ENCODE results near the gene UNC5B.
A peak's percentile ranks its signal among the peaks of the same experiment; 100 is the strongest.

UNC5B gene

GRCh38 chr10:71314694-71315225, 102.4 kb downstream of the UNC5B start:
- WGBS, 2 experiments (ENCODE audit: insufficient coverage in 2 of 2): 56 to 64% methylated on average over 5 to 11 of the region's 11 CpGs

GRCh38 chr10:71316056-71316785, 103.9 kb downstream of the UNC5B start:
- no peak overlapping the region for H3K4me3 ChIP-seq (ENCODE audit: extremely low read depth, insufficient read depth, low read length, poor library complexity, severe bottlenecking)
- 67 to 83% methylated on average over 1 of the region's 3 CpGs for WGBS, 2 experiments (ENCODE audit: insufficient coverage in 2 of 2)
- no peak overlapping the region for H3K27ac ChIP-seq (ENCODE audit: low read depth, low read length, severe bottlenecking)
- H3K36me3 ChIP-seq (ENCODE audit: control insufficient read depth, insufficient read depth, low read length): no peaks in the 10 kb centered on the region
- H3K9me3 ChIP-seq (ENCODE audit: control insufficient read depth, low read length): no peaks in the 10 kb centered on the region
- no peaks in the 10 kb centered on the region for H3K4me1 ChIP-seq (ENCODE audit: control insufficient read depth, insufficient read depth, low read length, poor library complexity, severe bottlenecking)

More at GRCh38 chr10:71314694-71315225, 102.4 kb downstream of the UNC5B start:
- Histone ChIP-seq H3K36me3 (ENCODE audit: control insufficient read depth, insufficient read depth, low read length) (no peaks in the 10 kb centered on the region), H3K4me1 (ENCODE audit: control insufficient read depth, insufficient read depth, low read length, poor library complexity, severe bottlenecking) (no peaks in the 10 kb centered on the region), H3K4me3 (ENCODE audit: extremely low read depth, insufficient read depth, low read length, poor library complexity, severe bottlenecking) (no peak overlapping the region), H3K9me3 (ENCODE audit: control insufficient read depth, low read length) (no peaks in the 10 kb centered on the region), H3K27ac (ENCODE audit: low read depth, low read length, severe bottlenecking) (no peak overlapping the region)

- no peak overlapping the region for H3K4me3 ChIP-seq (ENCODE audit: extremely low read depth, insufficient read depth, low read length, poor library complexity, severe bottlenecking)
- no peak overlapping the region for H3K27ac ChIP-seq (ENCODE audit: low read depth, low read length, severe bottlenecking)
- H3K4me1 ChIP-seq (ENCODE audit: control insufficient read depth, insufficient read depth, low read length, poor library complexity, severe bottlenecking): no peaks in the 10 kb centered on the region
- H3K36me3 ChIP-seq (ENCODE audit: control insufficient read depth, insufficient read depth, low read length): no peaks in the 10 kb centered on the region
- no peaks in the 10 kb centered on the region for H3K9me3 ChIP-seq (ENCODE audit: control insufficient read depth, low read length)
- WGBS, 2 experiments (ENCODE audit: insufficient coverage in 2 of 2): 75 to 88% methylated on average over 6 of the region's 6 CpGs
Observed at GRCh38 chr10:71316786-71317160, 104.4 kb downstream of the UNC5B start.

GRCh38 chr10:71317739-71318138, 105.4 kb downstream of the UNC5B start:
- Histone ChIP-seq H3K27ac (ENCODE audit: low read depth, low read length, severe bottlenecking) (no peak overlapping the region), H3K4me1 (ENCODE audit: control insufficient read depth, insufficient read depth, low read length, poor library complexity, severe bottlenecking) (no peaks in the 10 kb centered on the region), H3K9me3 (ENCODE audit: control insufficient read depth, low read length) (no peaks in the 10 kb centered on the region), H3K36me3 (ENCODE audit: control insufficient read depth, insufficient read depth, low read length) (peaks cover 3% of the 10 kb centered on the region), H3K4me3 (ENCODE audit: extremely low read depth, insufficient read depth, low read length, poor library complexity, severe bottlenecking) (no peak overlapping the region)
- 80 to 91% methylated on average over 1 to 4 of the region's 6 CpGs for WGBS, 2 experiments (ENCODE audit: insufficient coverage in 2 of 2)

DNA sequence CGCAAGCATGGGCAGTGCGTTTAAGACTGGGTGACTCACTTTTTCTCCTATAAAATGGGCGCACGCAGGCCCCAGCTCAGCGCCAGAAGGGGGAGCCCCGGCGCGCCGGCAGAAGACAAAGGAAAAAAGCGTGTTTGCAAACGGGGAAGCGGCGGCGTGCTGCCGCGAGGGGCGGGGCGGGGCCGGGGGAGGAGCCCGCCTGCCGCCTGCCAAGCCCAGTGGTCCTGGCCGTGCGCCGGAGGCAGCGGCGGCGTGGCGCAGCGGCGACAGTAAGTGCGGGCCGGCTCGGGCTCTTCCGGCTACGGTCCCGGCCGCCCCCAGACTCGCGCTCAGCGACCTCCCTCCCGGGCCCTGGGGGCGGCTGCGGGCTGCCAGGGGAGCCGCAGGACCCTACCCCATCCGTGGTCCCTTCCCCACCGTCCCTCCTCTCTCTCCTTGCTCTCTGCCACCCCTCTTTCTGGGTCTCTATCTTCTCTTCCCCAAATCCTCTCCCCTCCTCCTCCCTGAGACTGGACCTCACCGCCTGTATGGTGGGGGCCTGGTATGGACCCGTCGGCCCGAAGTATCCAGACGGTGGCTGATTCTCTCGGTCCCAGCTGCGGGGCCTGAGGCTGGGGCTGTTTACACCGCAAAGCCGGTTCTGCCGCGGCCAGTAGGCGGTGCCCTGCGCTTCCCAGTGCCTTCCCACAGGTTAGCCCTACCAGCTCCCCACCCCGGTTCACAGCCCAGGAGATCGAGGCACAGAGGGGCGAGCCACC, 106.9 kb downstream of the UNC5B start, which contains the start of gene SLC29A3:
TSS of gene SLC29A3 (plus strand) at position 218 of the 758 bp plus-strand sequence. CDS start at position 269, 51 bp downstream.
- 1% methylated on average over 44 to 55 of the region's 62 CpGs for WGBS, 2 experiments (ENCODE audit: insufficient coverage in 2 of 2)

GRCh38 chr10:71319800-71320392, 107.5 kb downstream of the UNC5B start:
- Histone ChIP-seq H3K27ac (ENCODE audit: low read depth, low read length, severe bottlenecking) (no peak overlapping the region), H3K4me3 (ENCODE audit: extremely low read depth, insufficient read depth, low read length, poor library complexity, severe bottlenecking) (peak overlapping the region; percentile 70), H3K36me3 (ENCODE audit: control insufficient read depth, insufficient read depth, low read length) (peaks cover 13% of the 10 kb centered on the region), H3K9me3 (ENCODE audit: control insufficient read depth, low read length) (no peaks in the 10 kb centered on the region), H3K4me1 (ENCODE audit: control insufficient read depth, insufficient read depth, low read length, poor library complexity, severe bottlenecking) (no peaks in the 10 kb centered on the region)
- 26 to 48% methylated on average over 3 to 5 of the region's 8 CpGs for WGBS, 2 experiments (ENCODE audit: insufficient coverage in 2 of 2)

More for the DNA sequence above, 106.9 kb downstream of the UNC5B start, which contains the start of gene SLC29A3:
- peak within 1 kb of the TSS; percentile 70 for H3K4me3 ChIP-seq (ENCODE audit: extremely low read depth, insufficient read depth, low read length, poor library complexity, severe bottlenecking)
- H3K4me1 ChIP-seq (ENCODE audit: control insufficient read depth, insufficient read depth, low read length, poor library complexity, severe bottlenecking): no peaks in the 10 kb centered on the region
- H3K27ac ChIP-seq (ENCODE audit: low read depth, low read length, severe bottlenecking): no peak within 1 kb of the TSS
- no peaks in the 10 kb centered on the region for H3K9me3 ChIP-seq (ENCODE audit: control insufficient read depth, low read length)
- H3K36me3 ChIP-seq (ENCODE audit: control insufficient read depth, insufficient read depth, low read length): peaks cover 10% of the 10 kb centered on the region

DNA sequence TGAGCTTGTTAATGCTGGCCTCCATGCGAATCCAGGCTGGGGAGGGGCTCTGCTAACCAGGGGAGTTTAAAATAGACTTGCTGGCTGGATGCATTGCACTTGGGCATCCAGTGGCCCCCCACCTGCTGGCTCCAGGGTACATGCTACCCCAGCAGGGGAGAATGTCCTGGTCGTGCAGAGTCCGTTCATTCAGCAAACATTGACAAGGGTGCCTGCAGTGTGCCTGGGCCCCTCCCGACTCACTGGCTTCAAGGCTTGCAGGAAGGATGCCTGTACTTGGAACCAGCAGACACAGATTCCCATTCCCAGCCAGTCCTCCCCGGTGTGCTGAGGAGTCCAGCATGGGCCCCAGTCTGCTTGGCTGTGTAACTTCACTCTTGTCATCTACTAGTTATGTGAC, 108.2 kb downstream of the UNC5B start:
- H3K4me1 ChIP-seq (ENCODE audit: control insufficient read depth, insufficient read depth, low read length, poor library complexity, severe bottlenecking): no peaks in the 10 kb centered on the region
- H3K4me3 ChIP-seq (ENCODE audit: extremely low read depth, insufficient read depth, low read length, poor library complexity, severe bottlenecking): no peak overlapping the region
- H3K27ac ChIP-seq (ENCODE audit: low read depth, low read length, severe bottlenecking): no peak overlapping the region
- no peaks in the 10 kb centered on the region for H3K9me3 ChIP-seq (ENCODE audit: control insufficient read depth, low read length)
- 90% methylated on average over 4 to 5 of the region's 5 CpGs for WGBS, 2 experiments (ENCODE audit: insufficient coverage in 2 of 2)
- peaks cover 13% of the 10 kb centered on the region for H3K36me3 ChIP-seq (ENCODE audit: control insufficient read depth, insufficient read depth, low read length)

- no peaks in the 10 kb centered on the region for H3K4me1 ChIP-seq (ENCODE audit: control insufficient read depth, insufficient read depth, low read length, poor library complexity, severe bottlenecking)
- no peaks in the 10 kb centered on the region for H3K9me3 ChIP-seq (ENCODE audit: control insufficient read depth, low read length)
- peaks cover 13% of the 10 kb centered on the region for H3K36me3 ChIP-seq (ENCODE audit: control insufficient read depth, insufficient read depth, low read length)
- H3K4me3 ChIP-seq (ENCODE audit: extremely low read depth, insufficient read depth, low read length, poor library complexity, severe bottlenecking): no peak overlapping the region
- WGBS, 2 experiments (ENCODE audit: insufficient coverage in 2 of 2): 100% methylated on average over 1 of the region's 1 CpG
- no peak overlapping the region for H3K27ac ChIP-seq (ENCODE audit: low read depth, low read length, severe bottlenecking)
Observed at GRCh38 chr10:71321386-71321785, 109.0 kb downstream of the UNC5B start.

DNA sequence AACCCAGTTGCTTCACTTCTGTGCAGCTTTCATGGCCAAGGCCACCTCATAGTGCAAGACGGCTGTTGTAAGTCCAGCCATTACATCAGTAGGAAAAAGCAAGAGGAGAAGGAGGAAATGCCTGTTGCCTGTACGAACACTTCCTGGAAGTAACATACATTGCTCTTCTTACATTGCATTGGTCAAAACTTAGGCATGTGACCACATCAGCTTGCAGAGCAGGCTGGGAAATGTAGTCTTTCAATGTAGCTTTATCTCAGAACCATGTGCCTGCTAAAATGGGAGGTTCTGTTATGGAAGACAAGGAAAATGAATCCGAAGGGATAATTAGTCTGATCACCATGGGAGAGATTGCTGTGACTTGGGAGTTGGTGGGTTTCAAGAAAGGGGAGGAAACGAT, 111.0 kb downstream of the UNC5B start:
- H3K9me3 ChIP-seq (ENCODE audit: control insufficient read depth, low read length): no peaks in the 10 kb centered on the region
- 94 to 95% methylated on average over 3 of the region's 4 CpGs for WGBS, 2 experiments (ENCODE audit: insufficient coverage in 2 of 2)
- no peak overlapping the region for H3K27ac ChIP-seq (ENCODE audit: low read depth, low read length, severe bottlenecking)
- no peaks in the 10 kb centered on the region for H3K4me1 ChIP-seq (ENCODE audit: control insufficient read depth, insufficient read depth, low read length, poor library complexity, severe bottlenecking)
- no peak overlapping the region for H3K4me3 ChIP-seq (ENCODE audit: extremely low read depth, insufficient read depth, low read length, poor library complexity, severe bottlenecking)
- H3K36me3 ChIP-seq (ENCODE audit: control insufficient read depth, insufficient read depth, low read length): peaks cover 13% of the 10 kb centered on the region

- Histone ChIP-seq H3K4me3 (ENCODE audit: extremely low read depth, insufficient read depth, low read length, poor library complexity, severe bottlenecking) (no peak overlapping the region), H3K27ac (ENCODE audit: low read depth, low read length, severe bottlenecking) (no peak overlapping the region), H3K4me1 (ENCODE audit: control insufficient read depth, insufficient read depth, low read length, poor library complexity, severe bottlenecking) (no peaks in the 10 kb centered on the region), H3K36me3 (ENCODE audit: control insufficient read depth, insufficient read depth, low read length) (peaks cover 13% of the 10 kb centered on the region), H3K9me3 (ENCODE audit: control insufficient read depth, low read length) (no peaks in the 10 kb centered on the region)
- 87 to 96% methylated on average over 9 of the region's 9 CpGs for WGBS, 2 experiments (ENCODE audit: insufficient coverage in 2 of 2)
Observed at GRCh38 chr10:71324743-71325142, 112.4 kb downstream of the UNC5B start.
